Measurements from ENCODE around the gene PARP1. TPM values are rescaled to one million over a fixed set of nuclear protein-coding genes. Genes with fewer than 3 reads are reported as not detected.

PARP1 gene
- total and polyA plus RNA-seq, 2 donors (not counting 1 experiment from before 2014, with no cell fraction given) = 118 to 180 TPM

DNA sequence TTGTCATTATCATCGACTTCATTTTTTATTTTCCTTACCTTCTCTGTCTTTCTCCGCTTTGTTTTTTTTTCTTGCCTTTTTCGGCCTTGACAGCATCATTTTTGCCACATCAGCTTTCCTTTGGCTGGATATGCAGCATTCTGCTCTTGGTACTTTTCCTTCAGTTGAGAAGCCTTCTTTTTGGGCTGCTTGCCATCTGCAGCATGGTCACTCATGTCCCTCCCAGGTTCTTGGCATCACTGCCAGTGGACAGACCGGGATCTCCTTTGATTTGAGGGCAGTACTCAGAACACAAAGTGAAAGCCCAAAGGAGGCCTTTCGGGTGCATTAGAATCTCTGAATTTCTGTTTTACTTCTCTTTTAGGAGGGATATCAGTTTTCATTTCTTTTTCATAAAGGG is 3.7 kb upstream of the PARP1 start:
- Mint-ChIP-seq H3K4me3 (no peak overlapping the region), H3K27me3 (no peaks in the 10 kb centered on the region), H3K4me1 (peaks cover 7% of the 10 kb centered on the region), H3K27ac (no peak overlapping the region), H3K9me3 (ENCODE audit: insufficient read depth) (no peaks in the 10 kb centered on the region)
- Histone ChIP-seq H3K4me1 (ENCODE audit: control insufficient read depth in 2 of 2, insufficient read depth in 2 of 2, low read length in 2 of 2) (peaks cover 6 to 7% of the 10 kb centered on the region in 2 donors), H3K27ac (ENCODE audit: low read length in 2 of 2) (no peak overlapping the region), H3K79me2 (ENCODE audit: control insufficient read depth, insufficient read depth, low read length) (peaks cover 6% of the 10 kb centered on the region), H3K9me3 (ENCODE audit: control extremely low read depth in 1 of 3, control insufficient read depth in 2 of 3, insufficient read depth in 1 of 3, low read length in 2 of 3) (peaks cover 0 to 6% (median 0%) of the 10 kb centered on the region in 3 donors), H4K20me1 (ENCODE audit: control insufficient read depth, insufficient read depth, low read length, poor library complexity, severe bottlenecking) (peaks cover 3% of the 10 kb centered on the region), H3K36me3 (replicated peaks in 1 of 2; ENCODE audit: control extremely low read depth in 1 of 2, control insufficient read depth in 1 of 2, extremely low read depth in 1 of 2, insufficient read depth in 2 of 2, low read length in 1 of 2) (no peaks in the 10 kb centered on the region), H2AFZ (ENCODE audit: insufficient read depth, low read depth, low read length, poor library complexity, severe bottlenecking) (no peak overlapping the region), H3K9ac (ENCODE audit: low read length) (no peak overlapping the region), H3K27me3 (replicated peaks in 1 of 4; ENCODE audit: control extremely low read depth in 1 of 4, control insufficient read depth in 3 of 4, insufficient read depth in 4 of 4, low read length in 3 of 4) (no peaks in the 10 kb centered on the region), H3K4me2 (replicated peaks; ENCODE audit: low read depth, low read length, poor library complexity, severe bottlenecking) (no peak overlapping the region), H3K4me3 (ENCODE audit: control extremely low read depth in 1 of 5, extremely low read depth in 1 of 5, insufficient read depth in 1 of 5, low read depth in 2 of 5, low read length in 4 of 5) (no peak overlapping the region)
- intact Hi-C loops (cut with micrococcal nuclease) = no loop called here
- no peak for DNase-seq
- WGBS (ENCODE audit: insufficient coverage) = 86% methylated on average over 4 of the region's 5 CpGs
- POLR2A ChIA-PET = no interaction called here
- CTCF ChIA-PET = no interaction called here
- ATAC-seq (ENCODE audit: low read depth) = no peak
- no peak for TF ChIP-seq EZH2 (IDR thresholded peaks at IDR 0.05; ENCODE audit: borderline replicate concordance, insufficient read depth, low read depth, low read length, poor library complexity, severe bottlenecking)
- TF ChIP-seq, protein P1, sequence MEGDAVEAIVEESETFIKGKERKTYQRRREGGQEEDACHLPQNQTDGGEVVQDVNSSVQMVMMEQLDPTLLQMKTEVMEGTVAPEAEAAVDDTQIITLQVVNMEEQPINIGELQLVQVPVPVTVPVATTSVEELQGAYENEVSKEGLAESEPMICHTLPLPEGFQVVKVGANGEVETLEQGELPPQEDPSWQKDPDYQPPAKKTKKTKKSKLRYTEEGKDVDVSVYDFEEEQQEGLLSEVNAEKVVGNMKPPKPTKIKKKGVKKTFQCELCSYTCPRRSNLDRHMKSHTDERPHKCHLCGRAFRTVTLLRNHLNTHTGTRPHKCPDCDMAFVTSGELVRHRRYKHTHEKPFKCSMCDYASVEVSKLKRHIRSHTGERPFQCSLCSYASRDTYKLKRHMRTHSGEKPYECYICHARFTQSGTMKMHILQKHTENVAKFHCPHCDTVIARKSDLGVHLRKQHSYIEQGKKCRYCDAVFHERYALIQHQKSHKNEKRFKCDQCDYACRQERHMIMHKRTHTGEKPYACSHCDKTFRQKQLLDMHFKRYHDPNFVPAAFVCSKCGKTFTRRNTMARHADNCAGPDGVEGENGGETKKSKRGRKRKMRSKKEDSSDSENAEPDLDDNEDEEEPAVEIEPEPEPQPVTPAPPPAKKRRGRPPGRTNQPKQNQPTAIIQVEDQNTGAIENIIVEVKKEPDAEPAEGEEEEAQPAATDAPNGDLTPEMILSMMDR (IDR thresholded peaks at IDR 0.05) = no peak

DNA sequence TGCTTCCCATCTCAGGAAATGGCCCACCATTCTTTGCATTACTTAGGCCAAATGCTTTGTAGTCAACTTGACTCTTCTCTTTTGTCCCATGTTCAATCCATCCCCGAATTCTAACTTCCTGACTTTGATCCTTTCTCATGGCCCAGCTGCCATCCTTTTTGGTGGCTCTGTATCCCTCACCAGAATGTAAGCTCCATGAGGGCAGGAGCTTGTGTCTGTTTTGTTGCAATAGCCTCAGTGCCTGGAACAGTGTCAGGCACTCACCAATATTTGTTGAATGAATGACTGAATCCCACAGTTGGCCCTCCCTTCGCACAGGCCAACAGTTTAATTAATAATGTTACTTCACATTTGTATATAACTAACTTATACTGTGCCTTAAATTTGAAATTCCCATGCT is 3.1 kb upstream of the PARP1 start:
- Histone ChIP-seq H3K4me1 (ENCODE audit: control insufficient read depth in 2 of 2, insufficient read depth in 2 of 2, low read length in 2 of 2) (peaks cover 12 to 13% of the 10 kb centered on the region in 2 donors), H2AFZ (ENCODE audit: insufficient read depth, low read depth, low read length, poor library complexity, severe bottlenecking) (no peak overlapping the region), H4K20me1 (ENCODE audit: control insufficient read depth, insufficient read depth, low read length, poor library complexity, severe bottlenecking) (peaks cover 9% of the 10 kb centered on the region), H3K27me3 (replicated peaks in 1 of 4; ENCODE audit: control extremely low read depth in 1 of 4, control insufficient read depth in 3 of 4, insufficient read depth in 4 of 4, low read length in 3 of 4) (no peaks in the 10 kb centered on the region), H3K27ac (ENCODE audit: low read length in 2 of 2) (no peak overlapping the region), H3K4me3 (ENCODE audit: control extremely low read depth in 1 of 5, extremely low read depth in 1 of 5, insufficient read depth in 1 of 5, low read depth in 2 of 5, low read length in 4 of 5) (no peak overlapping the region), H3K79me2 (ENCODE audit: control insufficient read depth, insufficient read depth, low read length) (peaks cover 12% of the 10 kb centered on the region), H3K9ac (ENCODE audit: low read length) (no peak overlapping the region), H3K36me3 (replicated peaks in 1 of 2; ENCODE audit: control extremely low read depth in 1 of 2, control insufficient read depth in 1 of 2, extremely low read depth in 1 of 2, insufficient read depth in 2 of 2, low read length in 1 of 2) (no peaks in the 10 kb centered on the region), H3K4me2 (replicated peaks; ENCODE audit: low read depth, low read length, poor library complexity, severe bottlenecking) (no peak overlapping the region), H3K9me3 (ENCODE audit: control extremely low read depth in 1 of 3, control insufficient read depth in 2 of 3, insufficient read depth in 1 of 3, low read length in 2 of 3) (peaks cover 0 to 6% (median 0%) of the 10 kb centered on the region in 3 donors)
- H3K27me3 Mint-ChIP-seq = no peaks in the 10 kb centered on the region
- no peak for TF ChIP-seq EZH2 (IDR thresholded peaks at IDR 0.05; ENCODE audit: borderline replicate concordance, insufficient read depth, low read depth, low read length, poor library complexity, severe bottlenecking)
- TF ChIP-seq, protein P1 (IDR thresholded peaks at IDR 0.05) = no peak
- peaks cover 13% of the 10 kb centered on the region for H3K4me1 Mint-ChIP-seq
- intact Hi-C loops (cut with micrococcal nuclease) = no loop called here
- H3K4me3 Mint-ChIP-seq = no peak overlapping the region
- ChIA-PET CTCF (no interaction called here), POLR2A (no interaction called here)
- ATAC-seq (ENCODE audit: low read depth) (no peak), DNase-seq (no peak)
- peak overlapping the region; percentile 23 for H3K27ac Mint-ChIP-seq
- WGBS (ENCODE audit: insufficient coverage) = 100% methylated on average over 1 of the region's 2 CpGs
- no peaks in the 10 kb centered on the region for H3K9me3 Mint-ChIP-seq (ENCODE audit: insufficient read depth)
